ENCODE measurements around the gene NDUFS7. TPM values are rescaled to one million over a fixed set of nuclear protein-coding genes. Genes with fewer than 3 reads are reported as not detected.

Gene NDUFS7
- total and polyA plus RNA-seq, 9 of the 15 experiments (the other 6 are each of a cell fraction or from before 2014, with no cell fraction given), result 6.0 to 271 (median 60.6) TPM

DNA sequence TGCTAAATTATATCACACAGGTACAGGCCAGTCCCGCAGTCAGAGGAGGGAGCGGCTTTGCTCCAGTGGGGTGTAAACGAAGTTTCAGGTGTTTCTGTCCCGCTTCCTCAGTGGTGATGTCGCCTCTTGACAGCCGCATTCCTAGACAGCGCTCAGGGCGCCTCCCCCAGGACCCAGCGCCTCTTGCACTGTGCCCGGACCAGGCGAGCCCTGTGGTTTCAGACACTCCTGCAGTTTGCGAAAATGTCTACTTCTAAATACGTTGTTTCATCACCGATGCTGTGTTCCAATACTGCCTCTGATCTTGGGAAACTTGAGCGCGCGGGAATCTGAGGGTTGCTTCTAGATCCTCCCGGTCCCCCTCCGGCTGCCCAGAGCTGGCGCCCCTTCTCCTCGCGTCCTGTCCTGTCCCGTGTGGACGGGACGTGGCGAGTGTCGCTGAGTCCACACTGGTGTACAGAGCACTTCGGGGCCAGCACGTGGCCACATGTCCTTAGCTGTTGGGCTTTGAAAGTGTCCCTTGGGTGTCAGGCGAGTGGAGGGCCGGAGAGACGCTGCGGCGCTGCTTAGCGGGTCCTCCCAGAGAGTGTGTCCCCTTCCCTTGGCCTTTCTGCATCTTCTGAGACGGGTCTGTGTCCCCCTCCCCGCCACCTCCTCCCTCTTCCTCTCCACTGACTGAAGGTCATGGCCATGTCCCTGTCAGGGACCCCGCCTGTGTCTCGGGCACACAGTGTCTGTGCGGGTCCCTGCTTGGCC, 39.9 kb downstream of the NDUFS7 start:
- Histone ChIP-seq H3K9me3 (replicated peaks; ENCODE audit: control insufficient read depth, insufficient read depth, low read depth, low read length) (no peaks in the 10 kb centered on the region), H3K9ac (ENCODE audit: insufficient read depth in 1 of 2, low read depth in 2 of 2, low read length in 2 of 2) (no peak overlapping the region), H3K79me2 (ENCODE audit: control insufficient read depth, insufficient read depth, low read length) (peaks cover 69% of the 10 kb centered on the region), H3K4me1 (replicated peaks in 1 of 2; ENCODE audit: control insufficient read depth in 2 of 2, insufficient read depth in 2 of 2, low read length in 2 of 2) (peaks cover 0 to 40% of the 10 kb centered on the region in 2 experiments; a peak in 2 of 5 replicates), H2AFZ (ENCODE audit: low read depth, low read length) (no peak overlapping the region), H3K4me2 (ENCODE audit: insufficient read depth, low read length) (no peak overlapping the region), H3K27ac (ENCODE audit: extremely low read depth, low read depth, low read length) (no peak overlapping the region), H4K20me1 (replicated peaks; ENCODE audit: control insufficient read depth, insufficient read depth, low read length) (peaks cover 18% of the 10 kb centered on the region; the same call in 1 of the 2 replicates), H3K9me1 (ENCODE audit: control insufficient read depth, insufficient read depth, low read length) (peaks cover 4% of the 10 kb centered on the region), H3K4me3 (no peak overlapping the region), H3K27me3 (ENCODE audit: control insufficient read depth in 2 of 2, insufficient read depth in 2 of 2, low read length in 2 of 2) (no peaks in the 10 kb centered on the region), H3K36me3 (ENCODE audit: control insufficient read depth, insufficient read depth, low read length) (peaks cover 98% of the 10 kb centered on the region)
- 95% methylated on average over 29 of the region's 40 CpGs for WGBS (ENCODE audit: insufficient coverage, low coverage, missing lambda C conversion rate)
- ChIA-PET CTCF (ENCODE audit: low intra/inter-chr PET ratio) (no interaction called here), POLR2A (interaction anchor here (1.4 to 2.4 kb wide), 2 partner anchors 10 kb away, joined by 5 to 6 read pairs; no protein-coding TSS in a partner anchor)
- DNase-seq (ENCODE audit: extremely low read depth in 1 of 4, low spot score in 3 of 4) (no peak), ATAC-seq (no peak), FAIRE-seq (no peak)
- in situ Hi-C loops (cut with MboI), result no loop called here
- TF ChIP-seq KDM2B (CRISPR knock-in tag; IDR thresholded peaks at IDR 0.05) (no peak), RBM22 (IDR thresholded peaks at IDR 0.05; ENCODE audit: low read depth, low read length, poor library complexity, severe bottlenecking) (peak; percentile 61), U2AF1 (optimal IDR thresholded peaks at IDR 0.05; ENCODE audit: low read depth, low read length) (no peak), POLR2G (IDR thresholded peaks at IDR 0.05; ENCODE audit: low read depth, low read length) (peak; percentile 28), ZBTB33 (CRISPR knock-in tag; IDR thresholded peaks at IDR 0.05) (peak; percentile 86)
- BruUV-seq (replicated peaks), result no TSS peak
- intact Hi-C loops (cut with micrococcal nuclease), result no loop called here
